T-helper 1 cell treated with Interleukin-12 subunit alpha and Interleukin-12 subunit beta and Interleukin-4 antibody, amounts not matched to agents 30 μg/mL and 1 μg/mL, for 36 hours (primary cell): ENCODE results near the gene CSHL1.
"Not testable (repeated sequence)": the region's sequence is repeated elsewhere in the genome, so short reads cannot be mapped to it uniquely, and the experiment has no call there.

Experiments
- H3K27ac Mint-ChIP-seq: one replicate; pipeline ENCODE4 v1.8.0; 2021; ENCODE audit warnings: mild to moderate bottlenecking, mixed read lengths
- H3K27me3 Mint-ChIP-seq: one replicate; pipeline ENCODE4 v1.8.0; 2021; ENCODE audit warnings: low read depth, mixed read lengths
- H3K36me3 Mint-ChIP-seq: one replicate; pipeline ENCODE4 v1.8.0; 2021; ENCODE audit warnings: low read depth, mixed read lengths
- H3K4me1 Mint-ChIP-seq: one replicate; pipeline ENCODE4 v1.8.0; 2021; ENCODE audit warnings: low read depth, mixed read lengths
- H3K4me3 Mint-ChIP-seq: one replicate; pipeline ENCODE4 v1.8.0; 2021; ENCODE audit warnings: mild to moderate bottlenecking, moderate library complexity, mixed read lengths
- H3K9me3 Mint-ChIP-seq: one replicate; pipeline ENCODE4 v1.8.0; 2021; ENCODE audit warnings: mixed read lengths

The CSHL1 gene

DNA sequence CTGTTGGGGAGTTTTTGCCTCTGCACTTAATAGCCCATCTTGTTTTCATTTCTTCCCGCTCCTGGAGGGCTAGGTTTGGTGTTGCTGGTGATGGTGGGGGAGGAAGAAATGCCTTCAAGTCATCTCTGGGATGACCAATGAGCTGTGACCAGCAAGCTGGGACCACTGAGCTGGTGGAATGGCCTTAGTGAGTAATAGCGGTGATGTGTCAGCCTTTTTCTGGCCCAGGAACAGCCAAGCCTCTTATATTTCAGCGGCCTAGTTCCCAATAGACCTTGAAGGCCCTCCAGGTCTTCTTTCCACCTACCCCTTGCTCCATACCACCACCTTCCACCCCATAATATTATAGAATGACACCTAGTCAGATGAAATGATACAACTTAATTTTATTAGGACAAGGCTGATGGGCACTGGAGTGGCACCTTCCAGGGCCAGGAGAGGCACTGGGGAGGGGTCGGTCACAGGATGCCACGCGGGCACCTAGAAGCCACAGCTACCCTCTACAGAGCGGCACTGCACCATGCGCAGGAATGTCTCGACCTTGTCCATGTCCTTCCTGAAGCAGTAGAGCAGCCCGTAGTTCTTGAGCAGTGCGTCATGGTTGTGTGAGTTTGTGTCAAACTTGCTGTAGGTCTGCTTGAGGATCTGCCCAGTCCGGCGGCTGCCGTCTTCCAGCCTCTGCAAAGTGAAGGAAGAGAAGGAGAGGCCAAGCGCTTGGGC lies 39.3 kb downstream of the CSHL1 start:
- H3K36me3 Mint-ChIP-seq, H3K4me3 Mint-ChIP-seq, H3K9me3 Mint-ChIP-seq, H3K27ac Mint-ChIP-seq, H3K4me1 Mint-ChIP-seq: not testable (repeated sequence)
- H3K27me3 Mint-ChIP-seq, result peaks cover 16% of the 10 kb centered on the region

DNA sequence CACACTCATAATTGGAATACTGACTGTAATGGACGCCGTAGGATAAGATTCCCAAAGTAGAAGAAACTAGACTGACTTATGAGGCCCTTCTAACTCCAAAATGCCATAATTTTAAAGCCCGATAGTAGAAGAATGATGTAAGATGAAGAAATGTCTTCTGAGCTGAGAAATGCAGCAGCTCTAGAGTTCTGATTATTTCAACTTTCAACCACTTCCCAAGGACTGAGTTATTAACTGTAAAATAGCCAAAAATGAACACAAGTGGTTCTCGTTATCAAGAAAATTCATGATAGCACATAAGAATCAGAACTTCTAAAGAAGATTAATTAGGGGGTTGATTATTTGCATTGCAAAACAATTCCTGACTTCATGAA lies 40.8 kb downstream of the CSHL1 start:
- not testable (repeated sequence) for H3K4me3 Mint-ChIP-seq, H3K4me1 Mint-ChIP-seq, H3K27ac Mint-ChIP-seq, H3K36me3 Mint-ChIP-seq, H3K9me3 Mint-ChIP-seq
- H3K27me3 Mint-ChIP-seq, result peaks cover 16% of the 10 kb centered on the region

DNA sequence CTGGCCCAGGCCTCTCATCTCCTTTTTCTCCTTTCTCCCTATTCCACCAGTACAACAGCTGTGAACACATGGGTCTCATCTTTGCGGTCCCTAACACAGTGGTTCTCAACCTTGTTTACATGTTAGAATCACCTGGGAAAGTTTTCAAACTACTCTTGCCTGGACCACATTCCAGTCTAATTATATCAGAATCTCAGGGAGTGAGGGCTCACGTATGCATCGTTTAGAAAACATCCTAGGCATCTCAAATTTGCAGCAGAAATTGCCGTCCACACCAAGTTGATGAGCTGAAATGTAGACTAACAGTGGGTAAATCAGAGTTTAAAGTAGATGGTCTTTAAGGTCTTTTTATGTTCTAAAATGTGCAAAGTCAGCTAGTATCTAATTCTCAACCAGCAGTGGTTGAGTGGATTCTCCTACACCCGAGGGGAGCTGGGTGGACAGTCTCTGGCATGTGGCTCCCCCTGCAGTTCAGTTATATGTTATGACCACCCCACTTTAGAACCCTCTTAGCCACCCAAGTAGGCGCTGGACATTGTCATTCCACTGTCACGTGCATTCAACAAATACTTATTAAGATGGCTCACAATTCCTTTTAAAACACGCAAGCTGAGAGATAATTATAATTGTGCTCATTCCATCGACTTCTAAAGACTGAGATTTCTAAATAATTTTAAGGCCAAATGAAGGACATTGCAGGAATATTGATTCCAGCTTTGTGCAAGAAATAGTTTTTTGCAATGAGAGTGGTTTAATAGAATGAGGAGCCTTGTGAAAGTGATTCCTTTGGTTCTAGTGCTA lies 41.4 kb downstream of the CSHL1 start:
- H3K9me3 Mint-ChIP-seq, H3K36me3 Mint-ChIP-seq, H3K27ac Mint-ChIP-seq, H3K4me3 Mint-ChIP-seq, H3K4me1 Mint-ChIP-seq: not testable (repeated sequence)
- peaks cover 16% of the 10 kb centered on the region for H3K27me3 Mint-ChIP-seq

DNA sequence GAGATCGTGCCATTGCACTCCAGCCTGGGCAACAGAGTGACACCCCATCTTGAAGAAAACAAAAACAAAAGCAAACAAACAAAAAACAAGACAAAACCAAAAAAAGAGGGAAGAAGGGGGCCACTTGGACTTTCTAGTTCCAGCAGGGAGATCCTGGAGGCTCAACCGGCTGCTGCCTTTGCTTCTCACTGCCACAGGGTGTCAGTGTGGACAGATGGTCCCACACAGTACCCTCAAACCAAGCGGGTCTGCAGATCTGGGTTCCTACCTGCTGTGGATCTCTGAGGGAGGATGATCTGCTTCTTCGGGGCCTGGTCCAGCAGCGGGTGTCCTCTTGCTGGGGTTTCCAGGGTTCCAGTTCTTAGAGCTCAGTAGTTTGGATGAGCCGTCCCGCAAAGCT lies 44.4 kb downstream of the CSHL1 start:
- not testable (repeated sequence) for H3K36me3 Mint-ChIP-seq, H3K27ac Mint-ChIP-seq, H3K9me3 Mint-ChIP-seq, H3K4me3 Mint-ChIP-seq, H3K4me1 Mint-ChIP-seq
- H3K27me3 Mint-ChIP-seq, result peaks cover 24% of the 10 kb centered on the region
